ENCODE measurements around the gene PRPF39. TPM values are rescaled to one million over a fixed set of nuclear protein-coding genes. Genes with fewer than 3 reads are reported as not detected.

PRPF39 gene
- polyA plus RNA-seq, 4 donors: 12.1 to 59.9 (median 32.0) TPM

- Histone ChIP-seq H3K4me3 (ENCODE audit: low read depth in 1 of 3, low read length in 3 of 3) (no peak overlapping the region), H3K27ac (ENCODE audit: low read depth in 1 of 3, low read length in 2 of 3) (no peak overlapping the region), H3K4me1 (ENCODE audit: control insufficient read depth in 3 of 3, insufficient read depth in 2 of 3, low read depth in 1 of 3, low read length in 2 of 3) (no peaks in the 10 kb centered on the region), H3K36me3 (ENCODE audit: control insufficient read depth in 3 of 3, insufficient read depth in 2 of 3, low read depth in 1 of 3, low read length in 3 of 3) (peaks cover 0 to 2% (median 0%) of the 10 kb centered on the region in 3 donors), H3K9me3 (ENCODE audit: control insufficient read depth in 2 of 2, insufficient read depth in 1 of 2, low read depth in 1 of 2, low read length in 1 of 2) (no peaks in the 10 kb centered on the region), H3K27me3 (ENCODE audit: control insufficient read depth in 3 of 3, insufficient read depth in 3 of 3, low read length in 3 of 3) (no peaks in the 10 kb centered on the region)
- FAIRE-seq: no peak
- no peak for DNase-seq
- 92 to 95% (median 94%) methylated on average over 3 of the region's 3 CpGs for WGBS, 3 donors
These were observed 65.7 kb downstream of the PRPF39 start for GRCh38 chr14:45149602-45150001.

GRCh38 chr14:45150386-45150890, 66.5 kb downstream of the PRPF39 start:
- WGBS, 3 donors: 95 to 96% (median 95%) methylated on average over 4 of the region's 4 CpGs
- DNase-seq (no peak), FAIRE-seq (no peak)
- no peak overlapping the region for H3K27ac ChIP-seq (ENCODE audit: low read depth in 1 of 3, low read length in 2 of 3)
- no peaks in the 10 kb centered on the region for H3K4me1 ChIP-seq (ENCODE audit: control insufficient read depth in 3 of 3, insufficient read depth in 2 of 3, low read depth in 1 of 3, low read length in 2 of 3)
- no peaks in the 10 kb centered on the region for H3K27me3 ChIP-seq (ENCODE audit: control insufficient read depth in 3 of 3, insufficient read depth in 3 of 3, low read length in 3 of 3)
- no peaks in the 10 kb centered on the region for H3K9me3 ChIP-seq (ENCODE audit: control insufficient read depth in 2 of 2, insufficient read depth in 1 of 2, low read depth in 1 of 2, low read length in 1 of 2)
- H3K36me3 ChIP-seq (ENCODE audit: control insufficient read depth in 3 of 3, insufficient read depth in 2 of 3, low read depth in 1 of 3, low read length in 3 of 3): peaks cover 0 to 2% (median 0%) of the 10 kb centered on the region in 3 donors
- no peak overlapping the region for H3K4me3 ChIP-seq (ENCODE audit: low read depth in 1 of 3, low read length in 3 of 3)

- H3K27me3 ChIP-seq (ENCODE audit: control insufficient read depth in 3 of 3, insufficient read depth in 3 of 3, low read length in 3 of 3): no peaks in the 10 kb centered on the region
- DNase-seq (no peak), FAIRE-seq (no peak)
These were observed 72.2 kb downstream of the PRPF39 start for GRCh38 chr14:45156067-45156466.

More at GRCh38 chr14:45156067-45156466, 72.2 kb downstream of the PRPF39 start:
- H3K4me3 ChIP-seq (ENCODE audit: low read depth in 1 of 3, low read length in 3 of 3): no peak overlapping the region
- no peaks in the 10 kb centered on the region for H3K9me3 ChIP-seq (ENCODE audit: control insufficient read depth in 2 of 2, insufficient read depth in 1 of 2, low read depth in 1 of 2, low read length in 1 of 2)
- H3K27ac ChIP-seq (ENCODE audit: low read depth in 1 of 3, low read length in 2 of 3): no peak overlapping the region
- H3K36me3 ChIP-seq (ENCODE audit: control insufficient read depth in 3 of 3, insufficient read depth in 2 of 3, low read depth in 1 of 3, low read length in 3 of 3): peaks cover 0 to 2% (median 0%) of the 10 kb centered on the region in 3 donors
- no peaks in the 10 kb centered on the region for H3K4me1 ChIP-seq (ENCODE audit: control insufficient read depth in 3 of 3, insufficient read depth in 2 of 3, low read depth in 1 of 3, low read length in 2 of 3)

Other genes starting within 250 kb of the PRPF39 start
- gene KLHL28, start 122.2 kb upstream of the PRPF39 start, polyA plus RNA-seq: 10 to 100 TPM in 1 of 4 donors, 1 to 10 TPM in 3; 2.7 to 15.3 (median 3.0) TPM
- gene TOGARAM1, start 121.9 kb upstream of the PRPF39 start, polyA plus RNA-seq: 10 to 100 TPM in 2 of 4 donors, 1 to 10 TPM in 2; 2.4 to 22.1 (median 7.9) TPM
- 100 to 1,000 TPM in 2 of 4 donors, 10 to 100 TPM in 2; 79.6 to 134 (median 101) TPM for gene FKBP3, start 50.4 kb downstream of the PRPF39 start, polyA plus RNA-seq
- 1 to 10 TPM in 3 of 4 donors, under 1 TPM in 1; 0.81 to 4.4 (median 2.1) TPM for gene FANCM, start 51.8 kb downstream of the PRPF39 start, polyA plus RNA-seq
- gene MIS18BP1, start 169.1 kb downstream of the PRPF39 start, polyA plus RNA-seq: 10 to 100 TPM in 2 of 4 donors, 1 to 10 TPM in 2; 3.6 to 28.1 (median 8.5) TPM